GM21528 (cell line): ENCODE data around the gene LOXHD1.

ENCODE experiments used
- ATAC-seq: cut with Tn5 transposase; IDR thresholded peaks from one replicate; pipeline ENCODE4 v1.9.1; 2021; ENCODE audit warnings: mild to moderate bottlenecking, moderate library complexity; ENCODE audit not compliant: unreplicated experiment, low FRiP score

The LOXHD1 gene

GRCh38 chr18:46554406-46555080, 102.5 kb downstream of the LOXHD1 start:
- no peak for ATAC-seq

GRCh38 chr18:46550609-46551008, 106.4 kb downstream of the LOXHD1 start:
- no peak for ATAC-seq

- no peak for ATAC-seq
Measured at GRCh38 chr18:46547520-46547919, 109.5 kb downstream of the LOXHD1 start.

GRCh38 chr18:46546111-46546640, 110.8 kb downstream of the LOXHD1 start:
- ATAC-seq: no peak

GRCh38 chr18:46542545-46542944, 114.5 kb downstream of the LOXHD1 start:
- ATAC-seq: no peak

- ATAC-seq: no peak
Measured at GRCh38 chr18:46541626-46542189, 115.3 kb downstream of the LOXHD1 start.

GRCh38 chr18:46538376-46538775, 118.6 kb downstream of the LOXHD1 start:
- no peak for ATAC-seq

GRCh38 chr18:46536215-46536874, 120.7 kb downstream of the LOXHD1 start:
- no peak for ATAC-seq

- ATAC-seq: no peak
Measured at GRCh38 chr18:46531482-46531881, 125.5 kb downstream of the LOXHD1 start.

- ATAC-seq: no peak
Measured at GRCh38 chr18:46528037-46528436, 129.0 kb downstream of the LOXHD1 start.

GRCh38 chr18:46519870-46520269, 137.2 kb downstream of the LOXHD1 start:
- no peak for ATAC-seq

GRCh38 chr18:46518438-46518837, 138.6 kb downstream of the LOXHD1 start:
- ATAC-seq: no peak

- ATAC-seq: no peak
Measured at GRCh38 chr18:46516555-46516954, 140.5 kb downstream of the LOXHD1 start.

- ATAC-seq: no peak
Measured at GRCh38 chr18:46510386-46510785, 146.6 kb downstream of the LOXHD1 start.

GRCh38 chr18:46509530-46509929, 147.5 kb downstream of the LOXHD1 start:
- ATAC-seq: no peak

GRCh38 chr18:46506974-46507586, 149.9 kb downstream of the LOXHD1 start:
- no peak for ATAC-seq

GRCh38 chr18:46502444-46502843, 154.6 kb downstream of the LOXHD1 start:
- ATAC-seq: no peak

- no peak for ATAC-seq
Measured at GRCh38 chr18:46497129-46497528, 159.9 kb downstream of the LOXHD1 start.

GRCh38 chr18:46488471-46489213, 168.4 kb downstream of the LOXHD1 start:
- ATAC-seq: no peak

GRCh38 chr18:46485675-46486194, 171.3 kb downstream of the LOXHD1 start:
- no peak for ATAC-seq
